Activated CD4-positive, alpha-beta T cell treated with anti-CD3 and anti-CD28 coated beads for 48 hours (primary cell): ENCODE measurements around the gene HNRNPLL.
A peak's percentile ranks its signal among the peaks of the same experiment; 100 is the strongest.
"Not testable (repeated sequence)": the region's sequence is repeated elsewhere in the genome, so short reads cannot be mapped to it uniquely, and the experiment has no call there.

Source experiments
- DNase-seq: peaks from one replicate; pipeline ENCODE4 v3.0.0-alpha.2; 2020

The HNRNPLL gene

GRCh38 chr2:38602732-38603401 lies at the start of gene HNRNPLL:
Gene HNRNPLL (minus strand): TSS chr2:38602928. CDS start chr2:38602626, 302 bp downstream.
- peak; percentile 99 for DNase-seq

GRCh38 chr2:38650717-38651116 lies 48.0 kb upstream of the HNRNPLL start:
- DNase-seq: no peak

- no peak for DNase-seq
Measured at GRCh38 chr2:38650012-38650411, 47.3 kb upstream of the HNRNPLL start.

GRCh38 chr2:38649176-38649728 lies 46.5 kb upstream of the HNRNPLL start:
- DNase-seq: no peak

- DNase-seq: no peak
Measured at GRCh38 chr2:38648107-38648761, 45.5 kb upstream of the HNRNPLL start.

- not testable (repeated sequence) for DNase-seq
Measured at GRCh38 chr2:38643683-38644511, 41.2 kb upstream of the HNRNPLL start.

GRCh38 chr2:38643021-38643671 lies 40.4 kb upstream of the HNRNPLL start:
- DNase-seq: no peak

- DNase-seq: not testable (repeated sequence)
Measured at GRCh38 chr2:38642373-38643017, 39.8 kb upstream of the HNRNPLL start.

- no peak for DNase-seq
Measured at GRCh38 chr2:38636069-38636468, 33.3 kb upstream of the HNRNPLL start.

GRCh38 chr2:38635139-38635538 lies 32.4 kb upstream of the HNRNPLL start:
- no peak for DNase-seq

GRCh38 chr2:38634684-38635083 lies 32.0 kb upstream of the HNRNPLL start:
- no peak for DNase-seq

GRCh38 chr2:38633895-38634294 lies 31.2 kb upstream of the HNRNPLL start:
- no peak for DNase-seq

- no peak for DNase-seq
Measured at GRCh38 chr2:38632980-38633379, 30.3 kb upstream of the HNRNPLL start.

GRCh38 chr2:38631976-38632375 lies 29.2 kb upstream of the HNRNPLL start:
- no peak for DNase-seq

- no peak for DNase-seq
Measured at GRCh38 chr2:38629684-38630083, 27.0 kb upstream of the HNRNPLL start.

GRCh38 chr2:38627391-38627790 lies 24.7 kb upstream of the HNRNPLL start:
- DNase-seq: no peak

- DNase-seq: no peak
Measured at GRCh38 chr2:38626326-38627035, 23.8 kb upstream of the HNRNPLL start.

- no peak for DNase-seq
Measured at GRCh38 chr2:38622210-38622609, 19.5 kb upstream of the HNRNPLL start.

- no peak for DNase-seq
Measured at GRCh38 chr2:38621018-38621417, 18.3 kb upstream of the HNRNPLL start.

- DNase-seq: no peak
Measured at GRCh38 chr2:38620282-38620977, 17.7 kb upstream of the HNRNPLL start.
